HG03558 (cell line): ENCODE measurements around the gene SLC26A5.
"Not testable (repeated sequence)": the region's sequence is repeated elsewhere in the genome, so short reads cannot be mapped to it uniquely, and the experiment has no call there.

Experiments
- ATAC-seq: cut with Tn5 transposase; IDR thresholded peaks from one replicate; pipeline ENCODE4 v1.9.1; 2021; ENCODE audit warnings: moderate number of reproducible peaks; ENCODE audit not compliant: unreplicated experiment; ENCODE audit errors: extremely low read depth

The SLC26A5 gene, protein sequence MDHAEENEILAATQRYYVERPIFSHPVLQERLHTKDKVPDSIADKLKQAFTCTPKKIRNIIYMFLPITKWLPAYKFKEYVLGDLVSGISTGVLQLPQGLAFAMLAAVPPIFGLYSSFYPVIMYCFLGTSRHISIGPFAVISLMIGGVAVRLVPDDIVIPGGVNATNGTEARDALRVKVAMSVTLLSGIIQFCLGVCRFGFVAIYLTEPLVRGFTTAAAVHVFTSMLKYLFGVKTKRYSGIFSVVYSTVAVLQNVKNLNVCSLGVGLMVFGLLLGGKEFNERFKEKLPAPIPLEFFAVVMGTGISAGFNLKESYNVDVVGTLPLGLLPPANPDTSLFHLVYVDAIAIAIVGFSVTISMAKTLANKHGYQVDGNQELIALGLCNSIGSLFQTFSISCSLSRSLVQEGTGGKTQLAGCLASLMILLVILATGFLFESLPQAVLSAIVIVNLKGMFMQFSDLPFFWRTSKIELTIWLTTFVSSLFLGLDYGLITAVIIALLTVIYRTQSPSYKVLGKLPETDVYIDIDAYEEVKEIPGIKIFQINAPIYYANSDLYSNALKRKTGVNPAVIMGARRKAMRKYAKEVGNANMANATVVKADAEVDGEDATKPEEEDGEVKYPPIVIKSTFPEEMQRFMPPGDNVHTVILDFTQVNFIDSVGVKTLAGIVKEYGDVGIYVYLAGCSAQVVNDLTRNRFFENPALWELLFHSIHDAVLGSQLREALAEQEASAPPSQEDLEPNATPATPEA

DNA sequence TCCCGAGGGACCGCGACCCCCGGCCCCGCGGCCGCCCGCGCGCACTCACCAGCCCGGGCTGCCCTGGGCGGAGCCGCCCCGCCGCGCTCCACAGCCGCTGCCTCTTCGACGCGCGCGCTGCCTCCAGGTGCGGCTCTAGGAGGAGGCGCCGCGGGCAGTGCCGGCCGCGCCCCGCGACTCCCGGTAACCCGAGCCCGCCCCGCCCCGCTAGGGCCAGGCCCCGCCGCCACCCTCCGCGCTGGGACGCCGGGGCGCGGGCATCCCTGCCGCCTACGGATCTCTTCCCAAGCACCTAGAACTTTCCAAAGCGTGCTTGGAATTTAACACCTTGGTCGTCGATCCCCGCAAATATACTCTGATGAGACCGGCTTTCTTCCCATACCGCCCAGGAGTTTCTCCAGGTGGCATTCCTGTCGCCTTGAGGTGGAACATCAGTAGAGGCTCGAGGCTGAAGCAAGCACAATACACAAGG, at the start of gene SLC26A5:
SLC26A5 (minus strand) TSS at position 159 of the 472 bp plus-strand sequence. CDS start 24,693 bp downstream, outside the sequence.
- ATAC-seq = no peak

DNA sequence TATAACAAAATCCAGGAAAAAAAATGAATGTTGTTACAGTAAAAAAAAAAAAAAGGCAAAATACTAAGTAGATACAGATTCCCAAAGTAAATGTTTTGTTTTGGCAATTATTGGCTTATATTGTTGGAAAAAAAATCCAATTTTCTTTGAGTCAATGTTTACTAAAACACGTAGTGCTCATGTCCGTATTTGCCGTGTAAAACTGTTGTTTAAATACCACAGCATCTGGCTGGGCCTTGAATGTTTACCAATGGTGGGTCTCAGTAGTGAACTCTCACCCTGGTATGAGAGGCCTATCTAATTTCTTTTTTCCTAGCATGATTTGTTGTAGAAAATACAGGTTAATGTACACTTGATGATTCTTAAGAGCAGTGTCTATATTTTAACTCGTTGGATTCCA, 41.4 kb upstream of the SLC26A5 start:
- ATAC-seq = no peak

DNA sequence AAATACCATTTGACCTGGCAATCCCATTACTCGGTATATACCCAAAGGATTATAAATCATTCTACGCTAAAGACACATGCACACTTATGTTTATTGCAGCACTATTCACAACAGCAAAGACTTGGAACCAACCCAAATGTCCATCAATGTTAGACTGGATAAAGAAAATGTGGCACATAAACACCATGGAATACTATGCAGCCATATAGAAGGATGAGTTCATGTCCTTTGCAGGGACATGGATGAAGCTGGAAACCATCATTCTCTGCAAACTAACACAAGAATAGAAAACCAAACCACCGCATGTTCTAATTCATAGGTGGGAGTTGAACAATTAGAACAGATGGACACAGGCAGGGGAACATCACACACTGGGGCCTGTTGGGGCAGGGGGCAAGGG, 40.9 kb upstream of the SLC26A5 start:
- not testable (repeated sequence) for ATAC-seq

DNA sequence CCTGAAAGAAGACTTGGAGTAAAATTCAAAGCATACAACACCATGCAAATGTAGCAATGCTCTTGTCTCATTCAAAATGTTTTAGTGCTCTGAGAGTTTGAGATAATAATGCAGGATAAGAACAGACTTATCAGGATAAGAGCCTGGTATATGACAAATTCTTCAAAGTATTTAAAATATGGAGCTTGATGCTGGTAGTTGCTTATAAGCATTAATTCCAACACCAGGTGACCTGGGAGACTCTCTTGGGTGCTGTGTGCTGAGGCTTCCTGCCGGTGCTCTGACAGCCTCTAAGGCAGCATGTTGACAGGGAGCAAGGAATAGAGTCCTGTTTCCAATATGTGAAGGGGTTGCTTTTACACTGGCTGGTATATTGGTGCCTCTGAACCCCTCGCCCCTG, 34.8 kb upstream of the SLC26A5 start:
- no peak for ATAC-seq

DNA sequence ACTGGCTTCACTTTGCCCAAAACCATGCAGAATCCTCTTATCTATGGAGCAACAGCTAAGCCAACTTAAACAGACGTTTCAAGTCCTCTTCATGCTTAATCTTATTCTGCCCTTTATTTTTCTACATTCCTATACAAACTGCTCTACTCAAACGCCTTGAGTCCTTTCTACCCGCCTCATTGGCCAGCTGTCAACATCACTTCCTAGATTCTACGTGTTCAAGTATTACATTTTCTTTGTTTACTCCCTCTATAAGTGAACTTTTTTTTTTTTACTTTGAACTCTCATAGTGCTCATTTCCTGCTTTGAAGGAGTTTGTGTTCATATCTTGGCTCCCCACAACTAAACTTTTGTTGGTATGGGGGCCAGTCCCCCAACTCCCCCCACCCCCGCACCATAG, 28.9 kb upstream of the SLC26A5 start:
- no peak for ATAC-seq

DNA sequence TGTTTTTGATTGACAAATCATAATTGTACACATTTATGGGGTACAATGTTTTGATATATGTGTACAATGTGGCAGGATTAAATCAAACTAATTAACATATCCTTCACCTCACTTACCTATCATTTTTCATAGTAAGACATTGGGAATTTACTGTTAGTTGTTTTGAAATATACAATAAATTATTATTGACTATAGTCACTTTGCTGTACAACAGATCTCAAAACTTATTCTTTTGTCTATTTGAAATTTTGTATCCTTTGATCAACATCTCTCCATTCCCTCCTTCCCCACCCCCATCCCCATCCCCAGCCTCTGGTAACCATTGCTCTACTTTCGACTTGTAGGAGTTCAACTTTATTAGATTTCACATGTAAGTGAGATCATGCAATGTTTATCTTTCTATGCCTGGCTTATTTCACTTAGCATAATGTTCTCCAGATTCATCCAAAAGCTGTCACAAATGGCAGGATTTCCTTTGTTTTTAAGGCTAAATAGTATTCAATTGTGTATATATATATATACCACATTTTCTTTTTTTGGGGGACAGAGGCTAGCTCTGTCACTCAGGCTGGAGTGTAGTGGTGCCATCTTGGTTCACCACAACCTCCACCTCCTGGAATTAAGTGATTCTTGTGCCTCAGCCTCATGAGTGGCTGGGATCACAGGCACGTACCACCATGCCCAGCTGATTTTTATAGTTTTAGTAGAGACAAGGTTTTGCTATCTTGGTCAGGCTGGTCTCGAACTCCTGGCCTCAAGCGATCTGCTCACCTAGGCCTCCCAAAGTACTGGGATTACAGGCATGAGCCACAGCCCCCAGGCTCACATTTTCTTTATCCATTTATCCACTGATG, 23.3 kb upstream of the SLC26A5 start:
- ATAC-seq = no peak

DNA sequence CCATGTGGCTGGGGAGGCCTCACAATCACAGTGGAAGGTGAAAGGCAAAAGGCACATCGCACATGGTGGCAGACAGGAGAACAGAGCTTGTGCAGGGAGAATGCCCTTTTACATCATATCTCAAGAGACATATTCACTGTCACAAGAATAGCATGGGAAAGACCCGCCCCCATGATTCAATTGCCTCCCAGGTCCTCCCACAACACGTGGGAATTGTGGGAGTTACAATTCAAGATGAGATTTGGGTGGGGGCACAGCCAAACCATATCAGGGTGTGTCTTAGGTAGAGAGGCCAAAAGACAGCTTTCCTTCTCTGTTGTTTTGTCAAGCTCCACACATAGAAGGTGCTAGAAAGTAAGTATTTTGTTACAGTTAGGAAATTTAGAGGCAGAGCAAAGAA, 20.8 kb upstream of the SLC26A5 start:
- ATAC-seq = no peak

DNA sequence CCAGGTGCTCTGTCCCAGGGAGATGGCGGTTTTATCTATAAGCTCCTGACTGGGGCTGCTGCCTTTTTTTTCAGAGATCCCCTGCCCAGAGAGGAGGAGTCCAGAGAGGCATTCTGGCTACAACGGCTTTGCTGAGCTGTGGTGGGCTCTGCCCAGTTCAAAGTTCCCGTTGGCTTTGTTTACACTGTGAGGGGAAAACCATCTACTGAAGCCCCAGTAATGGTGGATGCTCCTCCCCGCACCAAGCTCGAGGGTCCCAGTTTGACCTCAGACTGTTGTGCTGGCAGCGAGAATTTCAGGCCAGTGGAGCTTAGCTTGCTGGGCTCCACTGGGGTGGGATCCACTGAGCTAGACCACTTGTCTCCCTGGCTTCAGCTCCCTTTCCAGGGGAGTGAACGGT, 16.4 kb upstream of the SLC26A5 start:
- ATAC-seq = no peak

DNA sequence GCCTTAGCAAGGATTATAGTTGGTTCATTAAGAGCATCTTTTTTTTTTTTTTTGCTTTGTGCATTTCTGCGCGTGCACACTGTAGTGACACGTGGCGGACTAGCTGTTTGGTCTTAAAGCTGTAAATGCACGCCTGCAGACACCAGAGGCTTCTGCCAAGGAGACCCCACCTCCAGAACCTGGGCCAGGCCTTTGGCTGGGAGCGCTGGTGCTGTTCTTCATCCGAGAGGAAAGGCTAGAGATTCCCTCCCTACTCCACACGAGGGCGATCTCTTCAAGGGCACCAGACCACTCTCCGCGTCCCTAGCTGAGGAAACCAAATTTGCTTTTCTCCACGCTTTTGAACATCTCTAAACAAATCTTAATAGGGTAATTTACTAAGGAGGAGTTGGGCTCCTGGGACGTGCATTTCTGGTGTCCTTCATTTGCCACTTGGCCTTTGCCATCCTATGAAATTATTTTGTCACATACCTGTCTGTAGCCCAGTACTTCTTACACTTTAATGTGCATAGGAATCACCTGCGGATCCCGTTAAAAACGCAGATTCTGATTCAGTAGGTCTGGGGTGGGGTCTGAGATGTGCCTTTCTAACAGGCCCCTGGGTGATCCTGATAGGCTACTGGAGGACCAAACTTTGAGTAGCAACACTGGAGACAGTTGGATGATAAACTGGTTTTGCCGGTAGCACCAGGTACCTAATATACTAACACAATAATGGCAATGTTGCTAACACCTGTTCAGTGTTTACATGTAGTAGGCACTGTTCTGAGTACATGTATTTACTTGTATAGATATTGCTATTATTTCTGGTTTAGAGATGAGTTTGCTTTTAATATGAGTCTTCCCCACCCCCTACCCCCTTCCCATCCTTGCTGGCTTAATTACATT, 1.3 kb upstream of the SLC26A5 start:
- ATAC-seq = no peak

DNA sequence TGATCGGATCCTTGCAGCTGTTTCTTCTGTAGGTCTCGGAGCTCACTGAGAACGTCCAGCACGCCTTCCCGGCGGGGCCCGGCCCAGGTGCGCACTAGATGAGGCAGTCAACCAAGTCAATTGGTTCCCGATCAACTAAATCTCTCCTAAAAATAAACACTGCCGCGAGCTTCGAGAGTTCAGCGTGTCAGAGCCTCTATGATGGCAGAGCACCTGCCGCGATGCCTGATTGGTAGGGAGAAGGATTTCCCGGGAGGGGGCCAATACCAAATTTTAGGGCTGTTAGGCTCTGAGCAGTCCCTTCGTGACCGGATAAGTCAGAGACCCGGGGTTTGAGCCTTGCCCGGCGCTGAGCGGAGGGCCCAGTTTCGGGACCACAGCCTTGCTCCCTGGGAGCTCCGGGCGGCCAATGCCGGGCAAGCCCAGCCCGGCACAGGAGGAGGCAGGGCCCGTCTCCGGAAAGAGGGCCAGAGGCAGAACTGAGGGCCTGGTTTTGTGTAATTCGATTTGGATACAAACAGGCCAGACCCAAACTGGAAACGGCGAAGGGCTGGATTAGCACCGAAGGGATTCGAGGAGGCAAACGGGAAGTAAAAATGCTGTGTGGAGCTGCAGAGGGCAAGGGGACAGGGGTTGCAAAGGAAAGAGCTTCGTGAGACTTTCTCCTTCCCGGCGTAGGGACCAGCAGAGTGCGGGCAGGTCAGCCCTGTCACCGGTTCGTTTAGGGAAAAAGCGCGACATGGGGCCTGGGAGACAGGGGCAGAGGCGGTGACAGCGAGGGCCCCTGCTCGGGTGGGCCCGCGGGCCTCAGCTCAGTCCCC, 569 bp downstream of the SLC26A5 start:
- no peak for ATAC-seq

DNA sequence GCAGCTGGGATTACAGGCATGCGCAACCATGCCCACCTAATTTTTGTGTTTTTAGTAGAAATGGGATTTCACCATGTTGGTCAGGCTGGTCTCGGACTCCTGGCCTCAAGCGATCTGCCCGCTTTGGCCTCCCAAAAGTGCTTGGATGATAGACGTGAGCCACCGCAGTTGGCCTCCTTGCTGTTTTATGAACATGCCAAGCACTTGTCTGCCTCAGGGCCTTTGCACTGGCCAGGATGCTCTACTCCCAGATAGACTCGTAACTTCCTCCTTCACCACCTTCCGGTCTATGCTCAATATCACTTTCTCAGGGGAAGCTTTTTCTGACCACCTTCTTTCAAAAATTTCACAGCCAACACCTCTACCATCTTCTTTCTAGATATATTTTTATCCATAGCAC, 6.3 kb downstream of the SLC26A5 start:
- ATAC-seq = no peak

DNA sequence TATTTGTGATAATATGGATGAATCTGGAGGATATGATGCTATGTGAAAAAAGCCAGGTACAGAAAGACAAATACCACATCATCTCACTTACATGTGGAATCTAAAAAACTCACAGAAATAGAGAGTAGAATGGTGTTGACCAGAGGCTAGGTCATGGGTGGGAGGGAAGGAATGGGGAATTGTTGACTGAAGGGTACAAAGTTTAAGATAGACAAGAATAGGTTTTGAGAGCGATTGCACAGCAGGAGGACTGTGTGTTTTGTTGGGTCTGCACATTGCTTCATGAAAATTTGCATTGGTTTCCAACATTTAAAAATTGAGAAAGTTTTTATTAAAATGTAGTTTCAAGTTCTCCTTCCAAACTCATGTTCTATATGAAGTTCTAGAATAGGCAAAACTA, 8.4 kb downstream of the SLC26A5 start:
- no peak for ATAC-seq

DNA sequence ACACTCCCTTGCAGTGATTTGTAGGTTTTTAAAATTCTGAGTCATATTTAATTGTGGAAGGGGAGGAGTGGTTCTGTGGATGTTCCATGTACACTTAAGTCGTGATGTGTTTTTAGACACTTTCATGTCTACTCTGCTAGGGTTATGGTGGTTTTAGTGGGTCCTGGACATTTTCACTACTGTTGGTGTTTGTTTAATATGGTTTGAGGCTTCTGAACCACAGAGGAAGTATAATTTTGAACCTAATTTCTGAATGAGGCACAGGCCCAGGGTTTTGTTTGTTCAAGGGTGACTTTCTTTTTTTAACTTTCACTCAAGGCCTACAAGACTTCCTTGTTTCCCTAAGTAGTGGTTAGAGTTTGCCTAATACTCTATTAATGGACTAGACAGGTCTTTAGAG, 13.3 kb downstream of the SLC26A5 start:
- peak; percentile 33 for ATAC-seq

DNA sequence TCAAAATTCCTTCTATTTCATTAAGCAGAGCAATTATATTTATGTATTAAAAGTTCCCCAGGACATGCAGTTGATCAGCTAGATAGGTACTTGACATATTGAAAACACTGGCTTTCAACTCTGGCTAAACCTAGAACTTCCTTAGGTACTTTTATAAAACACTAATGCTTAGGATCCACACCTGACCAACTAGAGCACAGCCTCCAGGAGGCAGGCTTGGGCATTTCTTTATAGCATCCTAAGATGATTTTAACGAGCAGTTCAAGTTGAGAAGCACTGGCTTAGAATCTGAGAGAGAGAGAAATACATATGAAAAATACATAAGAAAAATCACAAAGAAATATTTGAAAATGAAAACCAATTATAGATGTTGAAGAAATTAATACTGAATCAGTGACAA, 20.8 kb downstream of the SLC26A5 start:
- ATAC-seq = no peak

DNA sequence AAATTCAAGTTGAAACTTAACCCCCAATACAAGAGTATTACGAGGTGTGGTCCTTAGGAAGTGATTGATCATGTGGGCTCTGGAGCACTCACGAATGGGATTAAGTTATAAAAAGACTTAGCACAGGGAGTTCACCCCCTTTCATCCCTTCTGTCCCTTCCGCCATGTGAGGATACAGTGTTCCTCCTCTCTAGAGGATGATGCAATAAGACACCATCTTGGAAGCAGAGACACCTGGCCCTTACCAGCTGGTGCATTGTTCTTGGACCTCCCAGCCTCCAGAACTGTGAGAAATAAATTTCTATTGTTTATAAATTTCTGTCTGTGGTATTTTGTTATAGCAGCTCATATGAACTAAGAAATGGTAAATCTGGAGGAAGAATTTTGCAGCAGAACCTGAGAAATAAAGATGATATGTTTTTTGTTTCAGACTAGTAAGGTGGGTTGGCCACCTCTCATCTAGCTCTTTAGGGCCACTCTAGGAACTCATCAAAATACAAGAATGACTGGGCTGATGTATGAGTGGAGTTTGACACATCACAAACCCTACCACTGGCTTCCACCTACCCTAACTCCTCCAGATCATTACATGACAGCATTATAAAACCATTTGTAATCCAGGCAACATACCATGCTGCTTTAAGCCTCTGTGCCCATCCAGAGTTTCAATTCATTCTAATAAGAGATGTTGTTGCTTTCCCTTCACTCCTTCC, 22.4 kb downstream of the SLC26A5 start:
- no peak for ATAC-seq

DNA sequence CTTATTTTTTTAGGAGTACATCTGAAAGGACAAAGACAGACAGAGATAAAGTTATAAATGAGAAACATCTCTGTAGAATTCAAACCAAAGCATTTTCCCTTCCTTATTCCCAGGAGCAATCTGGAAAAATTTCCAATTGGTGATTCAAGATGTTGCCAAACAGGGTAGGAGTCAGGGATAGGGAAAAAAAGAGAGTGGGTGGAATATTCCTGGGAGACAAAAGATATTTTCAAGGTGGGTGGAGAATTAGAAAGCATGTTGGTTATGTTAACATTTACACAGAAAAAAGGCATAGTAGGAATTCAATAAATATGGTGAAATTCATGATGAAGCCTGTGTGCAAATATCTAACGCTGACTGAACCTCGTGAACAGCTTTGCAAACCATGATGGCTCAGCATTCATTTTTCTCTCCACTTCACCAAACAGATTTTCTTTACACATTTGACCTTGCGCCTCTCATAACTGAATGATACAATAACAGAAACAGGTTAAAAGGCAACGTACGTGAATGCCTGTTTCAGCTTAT, 25.1 kb downstream of the SLC26A5 start:
- ATAC-seq = no peak

DNA sequence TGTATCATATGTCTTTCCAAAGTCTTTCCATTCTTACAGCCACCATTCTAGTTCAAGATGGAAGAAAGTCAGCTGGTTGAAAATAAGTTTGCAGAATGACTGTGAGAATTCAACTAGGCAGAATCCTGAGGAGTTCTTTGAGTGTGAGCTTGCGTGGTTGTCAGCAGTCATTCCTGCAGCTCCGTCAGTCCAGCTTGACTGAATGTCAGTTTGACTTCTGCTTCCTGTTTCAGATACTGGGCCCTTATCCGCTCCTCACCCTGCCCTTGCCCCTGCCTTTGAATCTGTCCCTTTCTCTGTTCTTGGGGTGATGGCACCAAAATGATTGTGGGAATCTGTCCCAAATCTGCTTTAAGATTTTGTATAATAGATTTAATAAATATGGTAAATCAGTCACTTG, 27.8 kb downstream of the SLC26A5 start:
- ATAC-seq = no peak

DNA sequence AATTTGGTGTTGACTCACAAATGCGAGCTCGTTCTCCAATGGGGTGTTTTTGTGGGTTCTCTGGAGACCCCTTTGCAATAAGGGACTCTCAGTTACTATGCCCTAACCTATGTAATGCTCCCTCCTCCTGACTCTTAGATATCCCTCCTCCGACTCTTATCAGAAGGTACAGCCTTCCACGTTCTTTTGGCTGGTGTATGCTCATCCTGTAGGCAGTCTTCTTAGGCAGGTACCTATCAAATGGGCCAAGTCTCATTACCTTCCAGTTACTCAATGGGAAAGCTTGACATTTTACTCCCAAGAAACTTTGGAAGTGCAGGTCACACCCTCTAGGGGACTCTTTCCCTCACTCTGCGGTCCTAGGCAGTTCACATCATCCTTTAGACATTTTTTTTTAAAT, 32.6 kb downstream of the SLC26A5 start:
- no peak for ATAC-seq
